RPMI8226 (cell line): ENCODE measurements around the gene SRPK2.

Experiments
- DNase-seq: peaks from one replicate; pipeline ENCODE4 v3.0.0-alpha.2; 2015

The SRPK2 gene

DNA sequence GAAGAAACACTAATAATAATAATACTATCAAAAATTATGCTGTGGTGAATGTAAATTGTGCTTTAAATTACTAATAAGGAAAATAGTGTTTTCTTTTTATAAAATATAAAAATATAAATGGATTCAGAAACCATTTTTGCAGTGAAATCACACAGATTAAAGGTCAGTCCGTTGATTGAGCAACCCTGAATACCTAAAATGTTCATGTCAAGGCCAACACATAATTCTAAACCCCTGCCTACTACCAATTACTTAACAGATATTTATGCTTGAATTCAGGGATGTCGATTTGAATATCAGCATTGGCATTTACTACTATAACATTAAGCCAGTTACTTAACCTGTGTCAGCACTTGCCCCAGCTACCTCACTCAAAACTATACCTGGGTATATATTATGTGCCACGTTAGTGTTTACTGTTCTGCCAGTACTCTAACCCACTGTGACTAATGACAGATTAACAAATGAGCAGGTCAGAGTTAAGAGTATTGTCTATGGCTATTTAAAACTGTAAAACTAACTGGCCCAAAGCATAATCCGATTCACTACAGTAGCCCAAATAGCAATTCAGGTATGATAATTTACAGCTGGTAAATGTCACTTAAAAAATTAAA lies 209.7 kb downstream of the SRPK2 start:
- no peak for DNase-seq

DNA sequence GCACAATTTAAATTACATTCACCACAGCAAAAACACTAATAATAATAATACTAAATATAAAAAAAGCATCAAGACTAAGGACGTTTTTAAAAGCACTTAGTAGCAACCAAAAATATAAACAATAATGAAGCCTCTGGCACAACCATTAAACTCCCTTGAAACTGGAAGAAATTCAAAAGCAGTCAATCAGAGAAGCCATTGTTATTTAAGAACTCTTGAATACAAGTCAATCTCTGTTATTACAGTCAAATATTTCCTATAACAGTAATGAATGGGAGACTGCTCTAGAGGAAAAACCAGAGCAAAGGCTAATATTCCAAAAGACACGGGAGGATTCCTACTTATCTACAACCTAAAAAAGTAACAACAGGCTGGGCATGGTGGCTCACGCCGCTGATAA lies 210.5 kb downstream of the SRPK2 start:
- DNase-seq = no peak

DNA sequence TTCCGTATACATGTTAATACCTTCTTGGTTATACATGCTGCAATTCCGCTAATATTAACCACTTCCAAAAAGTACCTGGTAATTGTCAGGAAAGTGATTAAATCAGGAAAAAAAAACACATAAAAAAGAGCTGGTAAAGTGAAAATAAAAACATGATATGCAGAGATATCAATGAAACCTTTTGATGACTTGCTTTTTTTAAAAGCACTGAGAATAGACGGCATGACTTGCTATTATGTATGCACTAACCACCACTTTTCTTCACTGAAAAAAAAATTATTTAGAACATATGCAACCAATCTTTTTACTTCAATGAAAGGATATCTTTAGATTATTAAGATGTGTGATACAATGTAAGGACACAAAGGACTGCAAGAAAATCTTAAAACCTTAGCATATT lies 211.7 kb downstream of the SRPK2 start:
- DNase-seq = no peak

DNA sequence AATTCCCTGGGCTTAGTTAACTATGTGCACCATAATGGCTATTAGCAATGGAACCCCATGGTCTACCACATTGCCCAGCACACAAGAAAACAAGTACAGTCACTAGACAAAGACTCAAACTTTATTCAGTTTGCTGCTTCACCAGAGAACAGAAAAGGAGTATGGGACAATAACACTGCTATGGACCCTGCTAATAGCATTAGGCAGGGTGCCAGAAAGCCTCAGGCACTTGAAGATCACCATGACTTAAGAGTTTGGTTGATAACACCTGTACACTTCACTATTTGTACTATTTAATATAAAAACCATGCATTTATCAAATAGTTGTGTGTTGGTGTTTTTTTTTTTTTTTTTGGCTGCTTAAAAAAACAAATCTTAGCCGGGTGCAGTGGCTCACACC lies 215.1 kb downstream of the SRPK2 start:
- peak; percentile 11 for DNase-seq

DNA sequence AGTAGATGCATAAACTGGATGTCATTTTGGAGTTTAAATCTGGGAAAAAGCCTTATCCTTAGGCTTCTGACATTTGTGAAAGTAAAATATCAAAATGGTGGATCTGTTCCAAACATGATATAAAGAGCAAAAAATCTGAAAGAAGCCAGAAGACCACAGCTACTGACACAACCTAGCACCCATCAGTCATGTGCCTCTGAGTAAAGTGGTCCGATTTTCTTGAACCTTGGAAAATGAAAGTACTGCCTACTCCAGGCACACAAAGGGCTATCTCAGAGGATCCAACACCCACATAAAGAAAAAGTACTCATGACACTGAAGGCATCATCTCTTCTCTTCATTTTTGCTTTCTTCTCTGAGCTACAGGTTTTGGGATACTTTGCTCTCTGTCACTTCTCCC lies 224.0 kb downstream of the SRPK2 start:
- no peak for DNase-seq

DNA sequence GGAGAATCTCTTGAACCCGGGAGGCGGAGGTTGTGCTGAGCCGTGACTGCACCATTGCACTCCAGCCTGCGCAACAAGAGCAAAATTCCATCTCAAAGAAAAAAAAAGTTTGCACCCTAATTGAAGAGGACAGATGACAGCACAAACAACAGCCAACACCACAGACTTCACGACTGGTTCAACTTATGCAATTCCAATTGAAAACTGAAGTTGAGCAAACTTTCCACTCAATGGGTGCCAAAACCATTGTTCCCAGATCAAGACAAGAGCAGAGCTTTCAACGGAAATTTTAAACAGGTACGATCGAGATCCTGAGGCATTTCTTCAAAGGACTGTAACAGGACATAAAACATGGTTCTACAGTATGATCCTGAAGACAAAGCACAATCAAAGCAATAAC lies 225.0 kb downstream of the SRPK2 start:
- no peak for DNase-seq

DNA sequence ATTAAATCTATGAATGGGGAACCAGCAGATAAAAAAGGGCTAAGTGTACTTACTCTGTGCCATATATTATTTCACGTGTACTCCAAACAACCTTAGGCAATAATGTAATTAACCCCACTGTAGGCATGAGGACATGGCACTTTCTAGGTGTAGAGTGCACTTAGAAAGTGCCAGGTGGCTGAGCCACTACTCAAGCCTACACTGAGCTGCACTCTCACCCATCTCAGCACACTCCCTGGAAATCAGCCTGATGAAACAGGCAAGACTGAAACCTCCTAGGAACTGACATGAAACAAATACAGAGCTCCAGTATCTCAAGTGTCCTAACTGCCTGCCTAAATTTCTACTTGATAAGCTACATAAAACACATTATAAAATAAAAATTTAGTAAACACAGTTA lies 227.4 kb downstream of the SRPK2 start:
- no peak for DNase-seq

DNA sequence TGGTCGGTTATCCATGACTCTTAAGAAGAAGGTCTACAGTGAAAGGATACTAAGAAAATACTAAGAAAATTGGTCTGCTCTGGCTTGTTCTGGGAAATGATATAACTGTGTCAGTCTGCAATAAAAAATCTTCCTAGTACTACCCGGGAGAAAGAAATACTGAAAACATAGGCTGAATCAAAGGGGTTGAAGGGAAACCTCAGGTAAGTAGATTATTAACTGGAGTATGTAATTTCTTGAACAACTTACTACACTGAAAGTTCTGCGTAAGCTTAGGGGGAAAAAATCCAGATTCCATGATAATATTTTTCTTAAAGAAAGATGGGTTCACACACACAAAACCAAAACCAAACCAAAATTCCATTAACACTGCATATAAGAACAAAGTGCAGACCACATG lies 231.4 kb downstream of the SRPK2 start:
- no peak for DNase-seq

DNA sequence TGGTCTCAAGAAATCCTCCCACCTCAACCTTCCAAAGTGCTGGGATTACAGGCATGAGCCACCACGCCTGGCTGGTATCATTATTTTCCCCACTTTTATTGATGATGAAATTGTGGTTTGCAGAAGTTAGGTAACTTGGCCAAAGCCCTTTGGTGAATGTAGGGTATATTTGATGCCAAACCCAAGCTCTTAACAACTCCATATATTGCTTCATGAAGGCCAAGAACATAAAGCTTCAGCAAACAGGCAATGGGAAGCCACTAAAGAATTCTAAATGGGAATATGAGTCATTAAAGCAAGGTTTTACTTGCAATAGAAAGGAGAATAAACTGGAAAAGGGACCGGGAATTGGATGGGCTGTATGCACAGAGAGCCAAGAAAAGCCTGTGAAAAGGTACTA lies 232.0 kb downstream of the SRPK2 start:
- no peak for DNase-seq

DNA sequence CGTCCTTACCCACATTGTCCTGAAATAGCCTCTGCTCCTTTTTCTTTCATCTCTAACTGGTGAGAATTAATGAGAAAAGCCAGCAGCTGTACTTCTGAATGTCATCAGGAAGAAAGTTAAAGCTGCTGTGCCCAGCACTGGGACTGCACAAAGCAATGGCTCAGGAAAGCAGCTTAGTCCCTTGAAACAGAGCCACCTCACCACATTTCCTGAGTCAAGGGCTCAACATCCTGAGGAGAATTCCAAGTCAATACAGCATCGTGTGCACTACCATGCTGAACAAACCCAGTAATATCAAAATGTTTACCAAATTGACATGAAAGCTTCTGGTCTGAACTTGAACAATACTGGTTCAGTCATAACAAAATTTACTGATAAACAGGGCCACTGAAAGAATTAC lies 234.6 kb downstream of the SRPK2 start:
- DNase-seq = no peak

DNA sequence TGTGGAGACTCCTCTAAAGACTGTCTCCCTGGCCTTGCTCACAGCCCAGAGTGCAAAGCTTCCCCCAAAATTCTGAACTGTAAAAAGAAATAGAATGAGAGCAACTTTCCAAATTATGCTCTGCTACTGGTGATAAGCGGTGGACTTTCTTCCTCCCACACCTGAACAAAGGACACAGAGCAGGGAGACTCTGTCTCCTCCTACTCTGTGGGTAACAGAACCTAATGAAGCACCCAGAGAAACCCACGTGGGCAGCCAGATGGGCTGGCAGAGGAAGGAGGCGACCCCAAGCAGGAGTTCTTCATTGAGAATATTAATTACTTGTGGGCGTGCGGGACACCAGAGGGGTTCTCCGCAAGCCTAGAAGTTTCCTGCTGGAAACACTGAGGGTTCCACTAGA lies 235.2 kb downstream of the SRPK2 start:
- no peak for DNase-seq

DNA sequence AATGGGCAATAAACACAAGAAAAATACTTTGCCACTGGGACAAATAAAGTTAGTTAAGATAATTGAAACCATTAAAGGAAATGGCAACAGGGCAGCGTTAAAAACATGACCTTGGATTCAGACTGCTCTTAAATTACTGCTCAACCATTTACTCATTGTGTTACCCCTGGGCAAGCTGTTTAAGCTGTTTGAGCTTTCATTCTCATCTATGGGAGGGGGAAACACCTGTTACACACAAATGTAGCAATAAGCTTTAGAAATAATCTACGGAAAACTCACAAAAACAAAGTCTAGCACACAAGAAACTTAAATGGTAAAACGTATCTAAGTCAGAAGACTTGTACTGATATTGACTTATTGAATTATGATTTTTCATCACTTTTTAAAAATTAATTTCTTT lies 237.6 kb downstream of the SRPK2 start:
- no peak for DNase-seq

DNA sequence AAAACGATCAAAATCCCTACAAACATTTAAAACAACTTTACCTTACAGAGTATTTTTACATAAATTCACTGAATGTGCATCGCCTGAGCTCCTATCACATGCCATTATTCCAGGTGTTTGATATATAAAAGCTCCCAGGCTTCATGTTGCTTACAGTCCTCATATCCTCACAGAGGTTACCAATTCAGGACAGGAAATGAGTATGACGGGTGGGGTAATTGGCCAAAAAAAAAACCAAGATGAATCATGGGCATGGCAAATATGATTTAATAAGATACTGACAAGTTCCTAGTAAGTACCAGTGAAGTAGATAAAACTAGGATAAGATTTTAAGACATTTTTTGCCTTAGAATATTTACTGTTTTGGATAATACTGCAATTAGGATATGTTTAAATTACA lies 238.9 kb downstream of the SRPK2 start:
- DNase-seq = no peak

DNA sequence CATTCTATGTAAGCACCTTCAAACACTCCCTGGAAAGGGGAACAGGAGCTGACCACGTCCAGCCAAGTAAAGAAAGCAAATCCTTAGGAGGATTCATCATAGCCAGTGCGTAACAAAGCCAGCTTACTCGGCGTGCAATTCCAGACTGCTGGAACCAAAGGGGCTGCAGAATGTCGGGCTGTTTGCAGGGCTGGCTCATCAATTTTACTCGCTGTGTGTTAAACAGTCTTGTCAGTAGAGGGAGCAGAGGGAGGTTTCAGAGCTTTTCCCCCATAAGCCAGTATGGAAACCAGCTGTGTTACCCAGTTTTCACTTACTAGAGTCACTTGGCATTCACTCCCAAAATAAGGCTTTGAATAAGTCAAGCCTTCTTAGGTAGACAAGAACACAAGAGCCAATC lies 247.7 kb downstream of the SRPK2 start:
- DNase-seq = peak; percentile 27

DNA sequence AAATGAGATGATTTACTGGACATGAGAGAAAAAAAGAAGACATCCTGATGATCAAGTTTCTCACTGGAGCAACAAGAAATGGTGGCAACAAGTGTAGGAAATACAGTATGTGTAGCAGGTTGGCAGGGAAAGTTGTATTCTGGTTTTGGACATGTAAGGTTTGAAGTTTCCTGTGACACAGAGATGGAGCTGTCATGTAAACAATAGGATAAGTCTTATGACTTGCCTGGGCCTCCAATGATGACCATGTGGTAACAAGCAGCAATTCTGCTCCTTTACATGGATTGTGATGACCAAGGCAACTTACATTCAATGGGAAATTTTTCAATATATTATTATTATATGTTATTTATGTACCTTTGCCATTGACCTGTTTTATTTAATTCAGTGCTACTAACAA lies 249.3 kb downstream of the SRPK2 start:
- DNase-seq = no peak

DNA sequence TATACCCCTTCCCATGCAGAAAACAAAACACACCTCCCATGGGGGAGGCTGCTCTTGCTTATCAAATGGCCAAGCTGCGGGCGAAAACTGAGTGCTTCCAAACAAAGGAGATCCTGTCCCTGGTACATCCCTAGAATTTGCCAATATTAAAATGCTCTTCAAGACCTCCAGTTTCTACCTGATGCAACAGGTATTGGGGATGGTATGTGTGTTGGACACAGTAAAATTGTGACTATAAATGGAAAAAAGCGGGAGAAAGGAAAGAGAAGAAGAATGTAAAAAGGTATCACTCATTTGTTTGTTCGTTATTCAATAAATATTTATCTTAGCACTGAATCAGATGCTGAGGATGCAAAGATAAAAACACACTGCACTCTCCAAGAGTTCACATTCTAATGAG lies 250.8 kb downstream of the SRPK2 start:
- DNase-seq = no peak

DNA sequence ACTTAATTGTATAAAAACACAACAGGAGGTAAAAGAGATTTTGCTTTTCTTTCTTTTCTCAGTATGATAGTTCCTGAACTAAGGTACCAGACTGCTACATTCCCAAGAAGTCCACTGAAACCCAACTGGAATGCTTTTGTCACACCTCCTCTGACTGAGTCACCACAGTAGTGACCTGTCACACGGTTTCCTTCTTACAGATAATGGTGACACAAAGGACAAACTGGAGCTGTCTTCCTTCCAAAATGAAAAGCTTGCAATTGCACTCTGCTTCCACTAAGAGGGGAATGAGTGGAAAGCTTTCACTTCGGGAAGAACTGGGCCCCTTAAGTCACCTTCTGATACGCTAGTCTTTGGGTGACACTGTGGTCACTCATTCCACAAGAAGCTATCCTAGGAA lies 252.5 kb downstream of the SRPK2 start:
- DNase-seq = no peak

DNA sequence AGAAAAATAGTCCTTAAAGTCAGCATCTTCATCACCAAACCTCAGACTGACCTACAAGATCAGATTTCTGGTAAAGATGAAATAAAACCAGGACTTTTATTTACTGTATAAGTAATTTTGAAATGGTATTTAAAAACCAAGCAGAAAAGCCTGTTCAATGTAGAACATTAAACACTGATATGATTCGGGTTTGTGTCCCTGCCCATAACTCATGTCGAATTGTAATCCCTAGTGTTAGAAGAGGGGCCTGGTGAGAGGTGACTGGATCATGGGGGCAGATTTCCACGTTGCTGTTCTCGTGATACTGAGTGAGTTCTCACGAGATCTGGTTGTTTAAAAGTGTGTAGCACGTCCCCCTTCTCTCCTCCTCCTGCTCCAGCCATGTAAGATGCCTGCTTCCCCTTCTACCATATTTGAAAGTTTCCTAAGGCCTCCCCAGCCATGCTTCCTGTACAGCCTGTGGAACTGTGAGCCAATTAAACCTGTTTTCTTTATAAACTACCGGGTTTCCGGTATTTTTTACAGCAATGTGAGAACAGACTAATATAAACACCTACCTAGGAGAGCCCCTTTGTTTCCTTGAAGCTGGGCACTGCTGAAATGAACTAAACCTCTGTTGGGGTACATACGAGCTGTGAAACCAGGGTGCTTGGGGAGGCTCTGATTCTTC lies 254.6 kb downstream of the SRPK2 start:
- no peak for DNase-seq

DNA sequence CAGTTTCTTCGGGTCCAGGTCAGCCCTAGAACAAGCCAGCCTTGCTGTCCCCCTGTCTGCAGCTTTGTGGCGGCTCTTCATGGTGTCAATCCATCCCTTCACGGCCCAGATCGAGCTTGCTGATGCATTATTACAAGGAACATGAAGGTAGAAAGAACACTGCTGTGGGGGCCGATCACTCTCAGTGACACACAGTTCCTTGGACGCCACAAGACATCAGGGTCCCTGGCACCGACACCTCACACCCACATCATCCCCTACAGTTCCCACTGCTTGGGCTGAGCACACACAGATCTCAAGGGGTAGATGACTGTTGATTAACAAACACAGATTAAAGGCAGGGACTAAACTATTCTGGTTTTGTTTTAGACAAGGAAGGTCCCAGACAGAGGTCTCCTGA lies 255.4 kb downstream of the SRPK2 start:
- DNase-seq = no peak

DNA sequence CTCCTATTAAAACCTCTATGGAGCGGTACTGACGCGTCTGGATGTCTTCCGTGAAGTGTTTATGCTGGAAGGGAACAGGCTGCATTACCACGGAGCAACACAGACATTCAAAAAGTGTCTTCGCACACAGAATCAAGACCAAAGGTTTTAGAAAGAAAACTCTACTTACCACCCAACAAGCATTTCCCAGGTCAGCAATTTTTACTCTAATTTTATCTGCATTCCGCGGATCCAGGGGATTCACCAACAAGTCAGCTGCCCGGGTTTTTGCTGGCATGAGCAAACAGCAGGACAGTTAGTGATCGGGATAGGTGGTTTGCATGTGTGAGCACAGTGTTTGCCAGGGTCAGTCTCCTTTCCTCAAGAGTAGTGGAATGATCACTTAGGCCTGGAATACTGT lies 255.9 kb downstream of the SRPK2 start:
- no peak for DNase-seq

DNA sequence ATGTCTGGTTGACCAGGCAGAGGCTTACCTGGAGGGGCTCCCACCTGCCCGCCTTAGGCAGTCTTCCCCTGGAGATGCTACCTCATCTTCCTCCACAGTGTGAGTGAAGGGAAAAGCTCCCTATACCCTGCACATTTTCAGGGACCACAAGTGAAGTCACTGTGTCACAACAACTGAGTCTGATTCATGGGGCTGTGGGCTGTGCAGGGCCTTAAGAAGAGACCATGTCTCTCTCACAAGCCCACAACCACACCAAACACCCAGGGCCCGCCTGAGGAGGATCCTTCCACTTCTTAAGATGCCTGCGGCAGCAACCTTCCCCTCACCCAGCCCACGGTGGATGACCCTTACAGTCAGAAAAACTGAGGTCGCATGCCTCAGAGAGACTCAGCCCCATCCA lies 256.4 kb downstream of the SRPK2 start:
- no peak for DNase-seq

DNA sequence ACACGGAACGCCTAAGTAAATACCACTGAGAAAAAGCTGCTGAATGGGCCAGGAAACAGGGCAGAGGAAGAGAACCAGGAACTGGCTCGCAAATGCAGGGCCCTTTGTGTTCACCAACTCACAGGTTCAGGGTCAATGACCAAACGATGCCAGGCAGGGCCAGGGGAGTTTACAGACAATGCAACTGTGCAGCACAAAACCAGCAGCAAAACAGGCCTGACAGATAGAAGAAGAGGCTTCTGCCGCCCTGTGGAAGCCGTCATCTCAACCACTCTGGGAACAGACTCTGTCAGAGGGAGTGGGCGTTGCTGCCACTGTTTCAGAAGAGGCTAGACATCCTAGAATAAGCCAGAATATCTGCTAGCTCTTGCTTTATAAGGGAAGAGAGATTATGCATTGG lies 256.8 kb downstream of the SRPK2 start:
- DNase-seq = no peak

DNA sequence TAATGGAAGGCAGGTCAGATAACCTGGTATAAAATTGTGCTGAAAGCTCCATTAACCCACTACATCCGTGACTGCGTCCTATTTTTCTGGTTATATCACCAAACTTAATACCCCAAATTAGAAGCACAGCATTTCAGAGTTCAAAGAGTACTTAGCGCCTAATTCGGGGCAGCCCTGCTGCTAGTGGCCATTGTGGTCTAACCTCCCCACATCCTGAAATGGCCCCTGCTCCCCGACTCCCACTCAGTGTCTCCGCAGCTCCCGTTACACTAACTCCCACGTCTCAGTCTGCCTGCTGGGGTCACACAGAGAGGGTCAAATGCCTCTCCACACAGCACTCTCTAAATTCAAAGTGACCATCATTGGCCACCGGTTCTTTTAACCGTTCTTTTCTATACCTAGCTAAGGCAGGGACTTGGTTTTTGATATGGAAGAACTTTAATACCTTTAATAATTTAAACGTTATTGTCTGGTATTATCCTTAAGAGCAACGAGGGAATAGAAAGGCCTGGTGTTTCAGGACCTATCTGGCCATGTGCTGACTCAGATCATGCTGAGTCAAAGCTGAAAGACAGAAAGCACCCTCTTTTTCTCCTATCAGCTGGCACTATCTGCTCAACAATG lies 257.6 kb downstream of the SRPK2 start:
- no peak for DNase-seq

DNA sequence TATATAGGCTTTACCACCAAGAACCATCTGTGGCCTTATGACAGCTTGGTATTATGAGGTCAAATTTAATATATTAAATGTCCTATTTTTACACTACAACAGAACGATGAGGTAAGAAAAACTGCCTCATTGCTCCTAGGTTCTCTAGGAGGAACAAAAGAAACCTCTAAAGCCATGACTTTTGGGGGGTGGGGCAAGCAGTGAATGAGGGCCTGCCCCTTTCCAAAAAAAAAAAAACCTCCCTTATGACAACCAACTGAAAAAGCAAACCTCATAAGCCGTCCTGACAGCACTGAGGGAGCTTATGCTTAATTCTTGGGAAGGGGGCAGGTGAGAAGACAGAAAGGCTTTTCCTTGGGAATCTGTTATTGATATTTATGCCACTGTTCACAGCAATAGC lies 258.1 kb downstream of the SRPK2 start:
- DNase-seq = no peak

DNA sequence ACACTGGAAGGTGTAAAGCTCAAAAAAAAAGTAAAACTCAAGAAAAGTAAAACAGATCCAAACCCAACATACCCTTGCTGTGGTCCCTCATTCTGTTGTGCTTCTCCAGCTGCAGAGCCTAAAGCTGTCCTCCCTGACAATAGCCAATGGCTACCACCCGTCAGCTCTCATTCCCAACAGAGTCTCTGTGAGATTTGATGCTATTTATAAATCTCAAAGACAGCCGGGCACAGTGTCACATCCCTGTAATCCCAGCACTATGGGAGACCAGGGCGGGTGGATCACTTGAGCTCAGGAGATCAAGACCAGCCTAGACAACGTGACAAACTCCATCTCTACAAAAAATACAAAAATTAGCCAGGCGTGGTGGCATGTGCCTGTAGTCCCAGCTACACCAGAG lies 258.7 kb downstream of the SRPK2 start:
- no peak for DNase-seq
